GM10248 (cell line): ENCODE results near the gene ITPR1.

Experiments
- CTCF ChIA-PET: fragments of 300-600 bp; sonication (Branson Sonifier 250); formaldehyde crosslinking; extraction: SDS; loops from one replicate; lab custom pipeline; 2021; ENCODE audit warnings: antibody characterized with exemption; lab: Yijun Ruan, JAX
- POLR2A ChIA-PET: fragments of 350-650 bp; sonication (Branson Sonifier 250); formaldehyde crosslinking; extraction: SDS; loops from one replicate; lab custom pipeline; 2020; ENCODE audit warnings: antibody characterized with exemption; lab: Yijun Ruan, JAX
- DNase-seq: peaks from one replicate; pipeline ENCODE4 v3.0.0; 2012; ENCODE audit errors: extremely low spot score
- CTCF ChIP-seq: IDR thresholded peaks from 2 replicates; pipeline ENCODE4 v1.5.1; 2012; ENCODE audit warnings: mild to moderate bottlenecking, low read depth; ENCODE audit errors: extremely low read depth, missing control alignments, control extremely low read depth

The ITPR1 gene

GRCh38 chr3:4643904-4644547 lies 150.9 kb downstream of the ITPR1 start:
- no peak for DNase-seq
- CTCF ChIA-PET: interaction anchor here (1.7 to 4.0 kb wide), 2 partner anchors 11 to 67 kb away, joined by 5 to 17 read pairs; no protein-coding TSS in a partner anchor
- TF ChIP-seq CTCF: no peak
- POLR2A ChIA-PET: no interaction called here

GRCh38 chr3:4644951-4645350 lies 151.8 kb downstream of the ITPR1 start:
- no peak for DNase-seq
- no peak for TF ChIP-seq CTCF
- ChIA-PET POLR2A (no interaction called here), CTCF (interaction anchor here (1.7 to 4.0 kb wide), 2 partner anchors 11 to 66 kb away, joined by 5 to 17 read pairs; no protein-coding TSS in a partner anchor)

GRCh38 chr3:4645468-4645867 lies 152.3 kb downstream of the ITPR1 start:
- POLR2A ChIA-PET: no interaction called here
- CTCF ChIA-PET: interaction anchor here (1.2 kb wide), 1 partner anchor 39 kb away, joined by 3 read pairs; no protein-coding TSS in a partner anchor
- DNase-seq: no peak
- no peak for TF ChIP-seq CTCF

- no peak for TF ChIP-seq CTCF
- CTCF ChIA-PET: interaction anchor here (1.6 kb wide), 1 partner anchor 15 kb away, joined by 4 read pairs; no protein-coding TSS in a partner anchor
- POLR2A ChIA-PET: no interaction called here
- no peak for DNase-seq
Measured at GRCh38 chr3:4647411-4647810, 154.3 kb downstream of the ITPR1 start.

- POLR2A ChIA-PET: no interaction called here
- DNase-seq: no peak
- CTCF ChIA-PET: interaction anchor here (1.5 kb wide), 1 partner anchor 56 kb away, joined by 3 read pairs; no protein-coding TSS in a partner anchor
- TF ChIP-seq CTCF: no peak
Measured at GRCh38 chr3:4655145-4656045, 162.2 kb downstream of the ITPR1 start.

GRCh38 chr3:4656059-4656458 lies 162.9 kb downstream of the ITPR1 start:
- TF ChIP-seq CTCF: peak; percentile 40
- CTCF ChIA-PET: interaction anchor here (1.5 kb wide), 1 partner anchor 56 kb away, joined by 3 read pairs; no protein-coding TSS in a partner anchor
- no peak for DNase-seq
- POLR2A ChIA-PET: no interaction called here
